ENCODE measurements around the gene EIF4G3. TPM values are rescaled to one million over a fixed set of nuclear protein-coding genes. Genes with fewer than 3 reads are reported as not detected.

Gene EIF4G3
- polyA plus RNA-seq, 1 donor (not counting 4 experiments of a cell fraction or from before 2014, with no cell fraction given), result 44.6 TPM

- peaks cover 0 to 3% of the 10 kb centered on the region in 2 experiments for H3K36me3 ChIP-seq (ENCODE audit: control insufficient read depth in 2 of 2, extremely low read depth in 1 of 2, insufficient read depth in 2 of 2, low read length in 2 of 2)
- no peaks in the 10 kb centered on the region for H4K20me1 ChIP-seq (ENCODE audit: control insufficient read depth, extremely low read depth, insufficient read depth, low read length)
- no peak overlapping the region for H3K27ac ChIP-seq (ENCODE audit: control insufficient read depth, insufficient read depth, low read length)
- dilution Hi-C loops (cut with MboI; ENCODE audit: extremely low pct_ligation_motif_present, low sequenced_read_pairs), result no loop called here
- no peak overlapping the region for H2AFZ ChIP-seq (ENCODE audit: control insufficient read depth, low read length)
- DNase-seq (ENCODE audit: low read depth, low spot score) (no peak), FAIRE-seq (no peak)
- peaks cover 48% of the 10 kb centered on the region for H3K79me2 ChIP-seq (ENCODE audit: control insufficient read depth, insufficient read depth, low read length)
- no peak for TF ChIP-seq EZH2 (IDR thresholded peaks at IDR 0.05; ENCODE audit: low read length)
- no peak for TF ChIP-seq CTCF (optimal IDR thresholded peaks at IDR 0.05 in 1 of 3, IDR thresholded peaks at IDR 0.05 in 1 of 3, conservative IDR thresholded peaks at IDR 0.05 in 1 of 3; ENCODE audit: extremely low read depth in 1 of 3, insufficient read depth in 2 of 3, low read length in 3 of 3)
- no peaks in the 10 kb centered on the region for H3K27me3 ChIP-seq (ENCODE audit: control insufficient read depth, extremely low read depth, insufficient read depth, low read length)
- no peaks in the 10 kb centered on the region for H3K9me3 ChIP-seq (ENCODE audit: control insufficient read depth, low read depth, low read length)
- peaks cover 4% of the 10 kb centered on the region for H3K4me1 ChIP-seq (ENCODE audit: control insufficient read depth, extremely low read depth, insufficient read depth, low read length)
- H3K4me3 ChIP-seq (ENCODE audit: control insufficient read depth in 2 of 3, extremely low read depth in 1 of 3, insufficient read depth in 2 of 3, low read depth in 1 of 3, low read length in 3 of 3), result no peak overlapping the region
- peaks cover 4% of the 10 kb centered on the region for H3K9me1 ChIP-seq (ENCODE audit: control insufficient read depth, extremely low read depth, insufficient read depth, low read length)
- H3K9ac ChIP-seq (ENCODE audit: control insufficient read depth, extremely low read depth, insufficient read depth, low read length), result no peak overlapping the region
- no peak overlapping the region for H3K4me2 ChIP-seq (ENCODE audit: control insufficient read depth, extremely low read depth, insufficient read depth, low read depth, low read length)
Measured at GRCh38 chr1:21013510-21013909, 163.2 kb downstream of the EIF4G3 start.

- FAIRE-seq, result no peak
- H3K4me2 ChIP-seq (ENCODE audit: control insufficient read depth, extremely low read depth, insufficient read depth, low read depth, low read length), result no peak overlapping the region
- no peaks in the 10 kb centered on the region for H3K27me3 ChIP-seq (ENCODE audit: control insufficient read depth, extremely low read depth, insufficient read depth, low read length)
- no peak overlapping the region for H3K9ac ChIP-seq (ENCODE audit: control insufficient read depth, extremely low read depth, insufficient read depth, low read length)
- no peaks in the 10 kb centered on the region for H3K9me3 ChIP-seq (ENCODE audit: control insufficient read depth, low read depth, low read length)
- H3K79me2 ChIP-seq (ENCODE audit: control insufficient read depth, insufficient read depth, low read length), result peaks cover 44% of the 10 kb centered on the region
- H4K20me1 ChIP-seq (ENCODE audit: control insufficient read depth, extremely low read depth, insufficient read depth, low read length), result no peaks in the 10 kb centered on the region
- no peak overlapping the region for H2AFZ ChIP-seq (ENCODE audit: control insufficient read depth, low read length)
- TF ChIP-seq CTCF (optimal IDR thresholded peaks at IDR 0.05 in 1 of 3, IDR thresholded peaks at IDR 0.05 in 1 of 3, conservative IDR thresholded peaks at IDR 0.05 in 1 of 3; ENCODE audit: extremely low read depth in 1 of 3, insufficient read depth in 2 of 3, low read length in 3 of 3), result no peak
- no peak for TF ChIP-seq EZH2 (IDR thresholded peaks at IDR 0.05; ENCODE audit: low read length)
- H3K4me1 ChIP-seq (ENCODE audit: control insufficient read depth, extremely low read depth, insufficient read depth, low read length), result peaks cover 4% of the 10 kb centered on the region
- no peak overlapping the region for H3K27ac ChIP-seq (ENCODE audit: control insufficient read depth, insufficient read depth, low read length)
- peaks cover 4% of the 10 kb centered on the region for H3K9me1 ChIP-seq (ENCODE audit: control insufficient read depth, extremely low read depth, insufficient read depth, low read length)
- no peak overlapping the region for H3K4me3 ChIP-seq (ENCODE audit: control insufficient read depth in 2 of 3, extremely low read depth in 1 of 3, insufficient read depth in 2 of 3, low read depth in 1 of 3, low read length in 3 of 3)
- dilution Hi-C loops (cut with MboI; ENCODE audit: extremely low pct_ligation_motif_present, low sequenced_read_pairs), result no loop called here
- no peak for DNase-seq (ENCODE audit: low read depth, low spot score)
- peaks cover 0 to 3% of the 10 kb centered on the region in 2 experiments for H3K36me3 ChIP-seq (ENCODE audit: control insufficient read depth in 2 of 2, extremely low read depth in 1 of 2, insufficient read depth in 2 of 2, low read length in 2 of 2)
Measured at GRCh38 chr1:21012937-21013336, 163.8 kb downstream of the EIF4G3 start.
